Measurements from ENCODE around the gene EXOC2. TPM values are rescaled to one million over a fixed set of nuclear protein-coding genes. Genes with fewer than 3 reads are reported as not detected.

EXOC2 gene
- total RNA-seq, 2 experiments from 2014 or later: 22.5 to 24.8 TPM

DNA sequence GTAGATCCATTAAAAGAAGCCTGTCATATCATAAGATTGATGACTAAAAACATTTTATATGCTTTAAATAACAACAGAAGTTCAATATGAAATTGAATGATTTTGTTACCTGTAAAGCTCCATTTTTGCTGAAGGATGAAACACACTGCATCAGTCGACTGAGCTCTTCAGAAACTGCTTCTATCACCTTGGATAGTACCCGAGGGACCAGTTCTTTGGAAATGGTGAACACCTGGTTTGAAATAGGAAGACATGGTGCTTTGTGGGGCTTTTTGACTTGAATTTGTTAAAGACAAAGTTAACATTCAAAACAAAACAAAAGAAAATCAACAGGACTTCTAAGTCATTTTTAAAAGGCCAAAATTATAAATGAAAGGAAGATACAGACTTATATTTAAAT lies 195.7 kb downstream of the EXOC2 start:
- H2AFZ ChIP-seq (ENCODE audit: low read length): no peak overlapping the region
- H3K27ac ChIP-seq (ENCODE audit: low read depth, low read length, poor library complexity, severe bottlenecking): no peak overlapping the region
- intact Hi-C loops (cut with micrococcal nuclease; ENCODE audit: unreplicated experiment): no loop called here
- peaks cover 6% of the 10 kb centered on the region; the same call in 1 of the 2 replicates for H3K36me3 ChIP-seq (ENCODE audit: insufficient read depth, low read length)
- H3K4me1 ChIP-seq (ENCODE audit: insufficient read depth, low read length, poor library complexity, severe bottlenecking): peaks cover 4% of the 10 kb centered on the region
- no peak overlapping the region for H3K4me3 ChIP-seq (ENCODE audit: low read depth, low read length, poor library complexity, severe bottlenecking)
- no peak for DNase-seq (ENCODE audit: low spot score)
- no TSS peak for BruUV-seq (replicated peaks)
- POLR2A ChIA-PET: interaction anchor here (1.2 kb wide), 1 partner anchor 82 kb away, joined by 3 read pairs; no protein-coding TSS in a partner anchor
- CTCF ChIA-PET (ENCODE audit: unreplicated experiment): no interaction called here
- H3K9me3 ChIP-seq (ENCODE audit: low read length): no peaks in the 10 kb centered on the region
- no peaks in the 10 kb centered on the region for H4K20me1 ChIP-seq (ENCODE audit: insufficient read depth, low read length)
- H3K79me2 ChIP-seq (ENCODE audit: insufficient read depth, low read depth, low read length): no peaks in the 10 kb centered on the region
- no peak for TF ChIP-seq EZH2phosphoT487 (IDR thresholded peaks at IDR 0.05; ENCODE audit: borderline replicate concordance, low read depth, low read length)
- TF ChIP-seq, protein P1, sequence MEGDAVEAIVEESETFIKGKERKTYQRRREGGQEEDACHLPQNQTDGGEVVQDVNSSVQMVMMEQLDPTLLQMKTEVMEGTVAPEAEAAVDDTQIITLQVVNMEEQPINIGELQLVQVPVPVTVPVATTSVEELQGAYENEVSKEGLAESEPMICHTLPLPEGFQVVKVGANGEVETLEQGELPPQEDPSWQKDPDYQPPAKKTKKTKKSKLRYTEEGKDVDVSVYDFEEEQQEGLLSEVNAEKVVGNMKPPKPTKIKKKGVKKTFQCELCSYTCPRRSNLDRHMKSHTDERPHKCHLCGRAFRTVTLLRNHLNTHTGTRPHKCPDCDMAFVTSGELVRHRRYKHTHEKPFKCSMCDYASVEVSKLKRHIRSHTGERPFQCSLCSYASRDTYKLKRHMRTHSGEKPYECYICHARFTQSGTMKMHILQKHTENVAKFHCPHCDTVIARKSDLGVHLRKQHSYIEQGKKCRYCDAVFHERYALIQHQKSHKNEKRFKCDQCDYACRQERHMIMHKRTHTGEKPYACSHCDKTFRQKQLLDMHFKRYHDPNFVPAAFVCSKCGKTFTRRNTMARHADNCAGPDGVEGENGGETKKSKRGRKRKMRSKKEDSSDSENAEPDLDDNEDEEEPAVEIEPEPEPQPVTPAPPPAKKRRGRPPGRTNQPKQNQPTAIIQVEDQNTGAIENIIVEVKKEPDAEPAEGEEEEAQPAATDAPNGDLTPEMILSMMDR (conservative IDR thresholded peaks at IDR 0.05; ENCODE audit: low read length): no peak
- H3K9me2 ChIP-seq (ENCODE audit: insufficient read depth, low read length): no peaks in the 10 kb centered on the region
- no peak overlapping the region for H3K4me2 ChIP-seq (ENCODE audit: low read length)

DNA sequence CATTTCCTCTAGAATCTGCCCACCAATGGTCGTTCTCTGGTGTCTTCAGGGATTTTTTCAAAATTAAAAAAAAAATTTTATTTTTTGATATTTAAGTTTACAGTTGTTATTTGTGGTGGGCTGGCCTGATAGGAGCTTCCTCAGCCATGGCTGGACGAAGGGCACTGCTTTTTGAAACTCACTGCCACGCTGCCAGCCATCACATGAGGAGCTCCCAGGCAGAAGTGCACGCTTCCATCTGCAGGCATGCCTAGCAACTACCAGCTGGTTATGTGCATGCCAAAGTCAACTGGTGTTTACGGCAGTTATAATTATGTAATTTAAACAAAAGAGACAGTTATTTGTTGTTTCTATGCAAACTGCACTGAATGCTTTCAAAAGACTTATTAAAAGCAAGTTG lies 196.3 kb downstream of the EXOC2 start:
- intact Hi-C loops (cut with micrococcal nuclease; ENCODE audit: unreplicated experiment): no loop called here
- ChIA-PET POLR2A (interaction anchor here (1.2 kb wide), 1 partner anchor 82 kb away, joined by 3 read pairs; no protein-coding TSS in a partner anchor), CTCF (ENCODE audit: unreplicated experiment) (no interaction called here)
- Histone ChIP-seq H3K36me3 (ENCODE audit: insufficient read depth, low read length) (peaks cover 9% of the 10 kb centered on the region; the same call in 1 of the 2 replicates), H3K4me3 (ENCODE audit: low read depth, low read length, poor library complexity, severe bottlenecking) (no peak overlapping the region), H4K20me1 (ENCODE audit: insufficient read depth, low read length) (no peaks in the 10 kb centered on the region), H3K79me2 (ENCODE audit: insufficient read depth, low read depth, low read length) (no peaks in the 10 kb centered on the region), H2AFZ (ENCODE audit: low read length) (no peak overlapping the region), H3K4me2 (ENCODE audit: low read length) (no peak overlapping the region), H3K27ac (ENCODE audit: low read depth, low read length, poor library complexity, severe bottlenecking) (no peak overlapping the region), H3K9me3 (ENCODE audit: low read length) (no peaks in the 10 kb centered on the region), H3K9me2 (ENCODE audit: insufficient read depth, low read length) (no peaks in the 10 kb centered on the region), H3K4me1 (ENCODE audit: insufficient read depth, low read length, poor library complexity, severe bottlenecking) (peaks cover 4% of the 10 kb centered on the region)
- DNase-seq (ENCODE audit: low spot score): no peak
- TF ChIP-seq EZH2phosphoT487 (IDR thresholded peaks at IDR 0.05; ENCODE audit: borderline replicate concordance, low read depth, low read length): no peak
- TF ChIP-seq, protein P1 (conservative IDR thresholded peaks at IDR 0.05; ENCODE audit: low read length): no peak
- no TSS peak for BruUV-seq (replicated peaks)

DNA sequence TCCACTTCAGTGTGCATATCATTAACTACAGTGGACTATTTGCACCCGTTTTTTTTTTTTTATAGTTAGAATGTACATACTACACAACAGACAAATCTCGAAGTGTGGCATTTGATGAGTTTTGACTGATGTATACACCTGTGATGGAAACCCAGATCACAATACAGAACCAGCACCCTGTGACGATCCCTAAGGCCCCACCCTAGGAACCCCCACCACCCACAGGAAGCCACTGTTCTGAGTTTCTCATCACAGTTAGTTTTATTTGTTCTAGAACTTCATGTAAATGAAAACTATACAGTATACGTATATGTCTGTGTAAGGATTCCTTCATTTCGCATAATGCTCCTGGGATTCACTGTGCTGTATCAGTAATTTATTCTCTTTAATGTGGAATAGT lies 198.5 kb downstream of the EXOC2 start:
- H3K9me2 ChIP-seq (ENCODE audit: insufficient read depth, low read length): no peaks in the 10 kb centered on the region
- H3K36me3 ChIP-seq (ENCODE audit: insufficient read depth, low read length): peaks cover 9% of the 10 kb centered on the region; the same call in 1 of the 2 replicates
- ChIA-PET CTCF (ENCODE audit: unreplicated experiment) (no interaction called here), POLR2A (no interaction called here)
- H3K27ac ChIP-seq (ENCODE audit: low read depth, low read length, poor library complexity, severe bottlenecking): no peak overlapping the region
- intact Hi-C loops (cut with micrococcal nuclease; ENCODE audit: unreplicated experiment): no loop called here
- H3K4me3 ChIP-seq (ENCODE audit: low read depth, low read length, poor library complexity, severe bottlenecking): no peak overlapping the region
- H2AFZ ChIP-seq (ENCODE audit: low read length): no peak overlapping the region
- H4K20me1 ChIP-seq (ENCODE audit: insufficient read depth, low read length): no peaks in the 10 kb centered on the region
- no peaks in the 10 kb centered on the region for H3K79me2 ChIP-seq (ENCODE audit: insufficient read depth, low read depth, low read length)
- no peak for TF ChIP-seq EZH2phosphoT487 (IDR thresholded peaks at IDR 0.05; ENCODE audit: borderline replicate concordance, low read depth, low read length)
- TF ChIP-seq, protein P1 (conservative IDR thresholded peaks at IDR 0.05; ENCODE audit: low read length): no peak
- no TSS peak for BruUV-seq (replicated peaks)
- no peak for DNase-seq (ENCODE audit: low spot score)
- peaks cover 17% of the 10 kb centered on the region for H3K4me1 ChIP-seq (ENCODE audit: insufficient read depth, low read length, poor library complexity, severe bottlenecking)
- H3K9me3 ChIP-seq (ENCODE audit: low read length): no peaks in the 10 kb centered on the region
- H3K4me2 ChIP-seq (ENCODE audit: low read length): no peak overlapping the region

Measured in OCI-LY7 (cell line).